Esophagus muscularis mucosa (tissue), 4 donors: Measurements from ENCODE around the gene ANO6.

Experiments
- CTCF ChIP-seq, 3 experiments: fragments of 200-600 bp in 2 of 3; fragments of 450-650 bp in 1 of 3; sonication (generic) in 2 of 3; IDR thresholded peaks; one replicate each; pipeline ENCODE4 v1.5.1; 2017 to 2019; ENCODE audit warnings: antibody characterized with exemption in 3 of 3, mild to moderate bottlenecking in 2 of 3, moderate library complexity in 1 of 3
- EP300 ChIP-seq: sonication (generic); formaldehyde crosslinking; IDR thresholded peaks from one replicate; pipeline ENCODE4 v1.6.1; 2017; ENCODE audit warnings: antibody characterized with exemption
- POLR2A ChIP-seq: fragments of 450-650 bp; IDR thresholded peaks from one replicate; pipeline ENCODE4 v1.6.1; 2017; ENCODE audit warnings: antibody characterized with exemption, moderate library complexity, mild to moderate bottlenecking, low read depth
- POLR2AphosphoS5 ChIP-seq, 2 donors: sonication (generic); formaldehyde crosslinking; IDR thresholded peaks; one replicate each; pipeline ENCODE4 v1.6.1; 2017; ENCODE audit warnings: antibody characterized with exemption in 2 of 2

GRCh38 chr12:45351921-45352670, 136.2 kb downstream of the ANO6 start:
- TF ChIP-seq CTCF (IDR thresholded peaks at IDR 0.05) (no peak), POLR2A (no peak), POLR2AphosphoS5 (IDR thresholded peaks at IDR 0.05) (peak in 1 of 2 donors; percentile 22), EP300 (no peak)
